SIG-M5 treated with dmso at 0.1 percent for 504 hours (cell line): ENCODE results near the gene MIA.
A peak's percentile ranks its signal among the peaks of the same experiment; 100 is the strongest.
"Not testable (repeated sequence)": the region's sequence is repeated elsewhere in the genome, so short reads cannot be mapped to it uniquely, and the experiment has no call there.

Source experiments
- DNase-seq: peaks from one replicate; lab custom pipeline; 2025; ENCODE audit not compliant: unreplicated experiment; lab: John Stamatoyannopoulos, UW

The MIA gene

DNA sequence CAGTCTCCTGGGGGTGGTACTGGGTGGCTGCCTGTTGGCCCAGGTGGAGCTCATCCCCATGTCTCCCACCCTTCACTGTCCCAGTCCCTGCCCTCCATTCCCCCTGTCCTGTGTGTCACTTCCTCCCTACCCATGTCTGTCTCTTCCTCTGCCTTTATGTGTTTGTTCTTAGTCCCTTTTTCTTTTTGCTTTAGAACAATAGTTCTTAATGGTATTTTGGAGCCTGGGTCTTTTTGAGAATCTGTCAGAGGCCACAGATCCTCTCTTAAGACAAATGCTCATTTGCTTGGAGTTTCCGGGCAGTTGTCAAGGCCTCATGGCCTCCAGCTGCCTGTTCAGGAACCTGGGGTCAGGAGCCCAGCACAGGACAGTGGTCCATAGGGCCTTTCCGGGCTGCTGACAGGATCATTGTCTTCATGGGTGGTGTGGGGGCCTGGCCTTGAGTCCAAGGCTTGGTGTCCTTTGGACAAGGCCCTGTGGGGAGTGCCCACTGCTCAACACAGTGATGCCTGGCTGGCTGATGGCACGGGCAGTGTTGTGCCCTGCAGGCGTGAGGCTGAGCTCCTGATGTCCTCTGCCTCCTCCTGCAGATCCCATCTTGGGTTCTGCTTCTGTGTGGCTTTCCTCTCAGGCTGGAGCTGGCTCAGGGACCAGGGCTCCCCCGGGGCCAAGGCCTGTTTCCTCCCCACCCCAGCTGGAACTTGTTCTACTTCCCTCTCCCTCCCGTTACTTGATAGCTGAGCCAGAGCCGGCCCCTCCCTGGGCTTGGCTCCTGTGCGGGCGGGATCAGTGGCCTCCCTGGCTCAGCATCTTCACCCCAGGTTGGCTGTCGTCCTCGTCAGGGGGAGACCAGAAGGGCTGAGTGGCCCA is 27.2 kb downstream of the MIA start:
- no peak for DNase-seq

DNA sequence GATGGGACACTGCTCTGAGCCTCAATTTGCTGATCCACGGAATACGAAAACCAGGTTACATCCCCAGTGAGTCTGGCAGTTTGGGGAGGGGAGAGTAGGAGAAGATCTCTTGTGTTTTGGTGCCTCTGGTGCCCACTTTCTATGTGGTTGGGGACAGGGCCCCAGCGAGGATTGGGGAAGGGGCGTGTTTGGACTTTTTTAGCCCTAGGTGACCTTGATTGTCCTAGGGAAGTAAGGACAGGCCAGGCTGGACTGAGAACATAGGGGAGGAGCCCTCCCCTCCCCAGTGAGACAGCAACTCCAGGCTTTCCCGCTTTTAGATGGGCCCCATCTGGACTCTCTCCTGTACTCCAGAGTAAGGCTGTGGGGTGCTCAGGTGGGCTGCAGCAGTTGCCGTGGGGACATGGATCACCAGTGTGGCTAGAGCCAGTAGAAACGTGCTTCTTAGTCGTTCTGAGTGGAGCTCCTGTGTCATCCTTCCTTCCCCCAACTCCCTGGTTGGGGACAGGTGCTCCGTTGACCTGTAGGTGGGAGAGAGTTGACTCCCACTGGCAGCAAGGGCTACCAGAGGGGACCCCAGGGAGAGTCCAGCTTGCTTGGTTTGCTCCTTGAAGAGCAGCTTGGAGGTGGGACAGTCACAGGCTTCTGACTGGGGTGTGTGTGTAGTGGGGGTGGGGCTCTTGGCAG is 28.0 kb downstream of the MIA start:
- DNase-seq = no peak

DNA sequence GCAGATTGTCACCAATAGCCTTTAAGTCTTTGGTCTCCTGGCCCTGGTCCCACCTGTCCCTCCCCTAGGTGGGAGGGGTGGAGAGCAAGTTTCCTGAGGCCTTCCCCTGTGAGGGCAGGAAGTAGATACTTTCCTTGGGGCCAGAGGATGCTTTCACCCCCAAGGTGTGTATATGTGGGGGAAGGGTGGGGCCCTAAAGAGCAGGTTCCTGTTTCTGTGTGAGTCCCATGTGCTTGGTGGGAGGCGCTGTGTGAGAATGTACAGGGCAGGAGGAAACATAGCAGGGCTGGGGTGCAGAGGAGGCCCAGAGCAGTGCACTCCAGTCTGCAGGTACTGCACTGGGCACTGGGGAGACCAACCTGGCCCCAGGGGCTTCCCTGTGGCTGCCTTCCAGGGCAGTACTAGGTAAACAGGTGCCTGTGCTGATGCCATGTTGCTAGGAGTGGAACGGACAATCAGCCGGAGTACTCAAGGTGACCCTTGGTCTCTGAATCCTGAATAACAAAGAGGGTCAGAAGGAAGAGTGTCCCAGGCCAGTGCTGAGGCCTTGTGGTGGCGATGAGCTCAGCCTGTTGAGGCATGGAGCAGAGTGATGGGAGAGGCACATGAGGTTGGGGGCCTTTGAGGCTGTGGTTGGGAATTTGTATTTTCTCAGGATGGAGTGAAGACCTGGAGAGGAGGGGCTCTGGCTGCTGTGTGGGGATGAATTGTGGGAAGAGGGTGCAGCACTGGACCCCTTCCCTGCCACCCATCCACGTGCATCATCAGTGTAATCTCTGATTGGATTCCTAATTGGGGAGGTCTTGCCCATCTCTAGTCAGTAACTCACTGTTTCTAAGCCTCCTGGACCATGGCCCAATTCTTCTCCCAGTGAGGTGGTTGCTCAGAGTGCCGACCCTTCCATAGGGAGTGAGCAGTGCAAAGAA is 28.8 kb downstream of the MIA start:
- peak; percentile 24 for DNase-seq

DNA sequence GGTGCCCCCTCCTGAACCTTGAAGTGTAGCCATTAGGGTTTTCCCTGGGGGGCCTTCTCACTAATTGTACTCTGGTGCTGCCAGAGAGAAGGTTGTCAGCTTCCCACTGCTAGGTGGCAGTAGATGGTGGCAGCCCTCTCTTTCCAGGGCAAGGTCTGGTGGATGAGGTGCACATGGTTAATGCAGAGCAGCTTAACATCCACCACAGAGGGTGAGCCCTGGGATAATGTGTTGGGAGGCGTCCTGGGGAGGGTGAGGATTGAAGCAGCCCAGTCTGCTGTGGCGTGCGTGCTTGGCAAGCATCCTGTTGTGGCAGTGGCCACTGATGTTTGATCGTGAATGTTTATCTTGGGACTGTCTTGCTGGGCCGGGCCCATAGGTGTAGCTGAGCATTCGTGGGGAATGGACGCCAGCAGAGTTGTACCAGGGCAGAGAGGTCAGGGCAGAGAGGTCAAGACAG is 29.5 kb downstream of the MIA start:
- no peak for DNase-seq

DNA sequence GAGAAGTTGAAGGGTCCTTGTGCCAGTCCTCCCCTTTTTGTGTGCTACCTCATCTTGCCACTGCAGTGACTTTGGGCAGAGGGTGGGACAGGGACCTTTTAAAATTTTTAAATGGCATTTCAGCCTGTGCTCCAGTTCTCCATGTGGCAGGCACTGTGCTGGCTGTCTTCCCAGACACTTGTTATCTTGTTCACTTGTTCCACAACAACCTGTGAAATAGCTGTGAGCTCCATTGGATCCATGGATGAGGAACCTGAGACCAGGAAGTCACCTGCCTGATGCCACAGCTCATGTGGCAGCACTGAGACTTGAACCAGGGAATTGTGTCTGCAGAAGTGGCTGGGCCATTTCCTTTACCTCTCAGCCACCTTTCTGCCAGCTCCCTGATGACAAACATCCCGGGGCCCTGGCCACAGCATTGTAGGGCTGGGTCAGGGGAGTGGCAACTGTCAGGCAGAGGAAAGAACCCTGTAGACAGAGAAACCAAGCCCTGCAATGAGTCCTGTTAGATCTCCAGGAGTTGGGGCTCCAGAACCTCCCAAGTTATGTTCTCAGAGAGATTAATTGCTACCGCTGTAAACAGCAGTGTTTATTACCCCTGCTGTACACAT is 30.0 kb downstream of the MIA start:
- no peak for DNase-seq

DNA sequence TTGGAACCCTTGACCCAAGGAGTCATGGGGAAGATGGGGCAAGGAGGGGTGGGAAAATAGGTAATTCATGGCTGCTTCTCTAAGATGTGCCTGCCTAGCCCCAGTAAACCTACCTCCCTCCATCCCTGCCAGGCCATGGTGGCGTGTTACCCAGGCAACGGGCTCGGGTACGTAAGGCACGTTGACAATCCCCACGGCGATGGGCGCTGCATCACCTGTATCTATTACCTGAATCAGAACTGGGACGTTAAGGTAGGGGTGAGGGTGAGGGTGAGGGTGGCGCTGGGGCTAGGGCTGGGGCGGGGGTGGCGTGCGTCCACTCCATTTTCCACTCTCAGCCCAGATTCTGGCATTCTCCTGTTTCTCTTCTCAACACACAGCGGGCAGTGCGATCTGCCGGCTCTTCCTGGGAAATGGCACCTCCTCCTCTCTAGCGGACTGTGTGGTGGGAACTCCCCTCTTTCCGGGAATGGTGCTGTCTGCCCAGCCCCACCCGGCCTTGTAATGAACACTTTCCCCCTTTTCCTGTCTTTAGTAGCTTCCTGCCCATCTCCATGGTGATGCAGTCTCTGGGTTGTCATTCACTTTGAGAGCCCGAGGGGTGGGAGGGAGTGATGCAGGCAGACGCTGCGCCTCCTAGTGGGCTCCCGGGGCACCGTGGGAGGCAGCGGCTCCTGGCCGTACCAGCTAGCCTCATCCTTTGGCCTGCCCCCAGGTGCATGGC is 31.3 kb downstream of the MIA start:
- peak; percentile 54 for DNase-seq

DNA sequence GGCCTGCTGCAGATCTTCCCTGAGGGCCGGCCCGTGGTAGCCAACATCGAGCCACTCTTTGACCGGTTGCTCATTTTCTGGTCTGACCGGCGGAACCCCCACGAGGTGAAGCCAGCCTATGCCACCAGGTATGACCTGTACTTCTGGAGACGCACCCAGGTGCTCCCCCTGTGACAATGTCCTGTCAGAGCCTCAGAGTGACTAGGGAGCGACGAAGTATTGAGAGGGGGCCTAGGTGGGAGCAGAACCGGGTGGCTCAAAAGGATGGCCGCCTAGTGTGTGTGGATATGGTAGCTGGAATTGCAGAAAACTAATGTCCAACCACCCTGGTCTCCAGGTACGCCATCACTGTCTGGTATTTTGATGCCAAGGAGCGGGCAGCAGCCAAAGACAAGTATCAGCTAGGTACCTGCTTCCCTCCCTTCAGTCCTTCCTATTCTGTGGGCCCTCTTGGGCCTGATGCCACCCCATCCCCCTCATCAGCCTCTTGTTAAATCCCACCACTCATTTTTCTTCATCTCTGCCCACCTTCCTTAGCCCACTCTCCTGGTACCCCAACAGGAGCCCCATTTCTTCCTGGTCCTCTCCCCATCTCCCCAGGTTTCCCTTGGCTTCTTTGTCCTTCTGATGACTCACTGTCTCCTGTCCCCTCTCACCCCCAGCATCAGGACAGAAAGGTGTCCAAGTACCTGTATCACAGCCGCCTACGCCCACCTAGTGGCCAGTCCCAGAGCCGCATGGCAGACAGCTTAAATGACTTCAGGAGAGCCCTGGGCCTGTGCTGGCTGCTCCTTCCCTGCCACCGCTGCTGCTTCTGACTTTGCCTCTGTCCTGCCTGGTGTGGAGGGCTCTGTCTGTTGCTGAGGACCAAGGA is 32.1 kb downstream of the MIA start:
- DNase-seq = peak; percentile 11

DNA sequence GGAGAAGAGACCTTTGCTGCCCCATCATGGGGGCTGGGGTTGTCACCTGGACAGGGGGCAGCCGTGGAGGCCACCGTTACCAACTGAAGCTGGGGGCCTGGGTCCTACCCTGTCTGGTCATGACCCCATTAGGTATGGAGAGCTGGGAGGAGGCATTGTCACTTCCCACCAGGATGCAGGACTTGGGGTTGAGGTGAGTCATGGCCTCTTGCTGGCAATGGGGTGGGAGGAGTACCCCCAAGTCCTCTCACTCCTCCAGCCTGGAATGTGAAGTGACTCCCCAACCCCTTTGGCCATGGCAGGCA is 32.7 kb downstream of the MIA start:
- no peak for DNase-seq

DNA sequence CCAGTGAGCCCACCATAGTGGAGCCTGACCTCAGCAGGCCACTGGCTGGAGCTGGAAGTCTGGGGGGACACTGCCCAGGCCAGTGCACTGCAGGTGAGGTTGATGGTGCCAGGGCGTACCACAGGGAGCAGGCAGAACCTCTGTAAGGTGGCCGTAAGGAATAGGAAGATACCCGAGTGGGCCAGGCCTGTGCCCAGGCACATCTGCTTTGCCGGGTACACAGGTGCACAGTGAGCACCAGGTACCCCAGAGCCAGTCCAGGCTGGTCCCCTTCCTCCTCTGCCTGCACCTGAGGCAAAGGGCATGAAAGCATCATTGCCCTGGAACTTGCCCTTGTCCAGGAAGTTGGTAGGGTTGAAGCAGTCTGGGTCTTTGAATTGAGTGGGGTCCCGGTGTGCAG is 33.2 kb downstream of the MIA start:
- DNase-seq = no peak

DNA sequence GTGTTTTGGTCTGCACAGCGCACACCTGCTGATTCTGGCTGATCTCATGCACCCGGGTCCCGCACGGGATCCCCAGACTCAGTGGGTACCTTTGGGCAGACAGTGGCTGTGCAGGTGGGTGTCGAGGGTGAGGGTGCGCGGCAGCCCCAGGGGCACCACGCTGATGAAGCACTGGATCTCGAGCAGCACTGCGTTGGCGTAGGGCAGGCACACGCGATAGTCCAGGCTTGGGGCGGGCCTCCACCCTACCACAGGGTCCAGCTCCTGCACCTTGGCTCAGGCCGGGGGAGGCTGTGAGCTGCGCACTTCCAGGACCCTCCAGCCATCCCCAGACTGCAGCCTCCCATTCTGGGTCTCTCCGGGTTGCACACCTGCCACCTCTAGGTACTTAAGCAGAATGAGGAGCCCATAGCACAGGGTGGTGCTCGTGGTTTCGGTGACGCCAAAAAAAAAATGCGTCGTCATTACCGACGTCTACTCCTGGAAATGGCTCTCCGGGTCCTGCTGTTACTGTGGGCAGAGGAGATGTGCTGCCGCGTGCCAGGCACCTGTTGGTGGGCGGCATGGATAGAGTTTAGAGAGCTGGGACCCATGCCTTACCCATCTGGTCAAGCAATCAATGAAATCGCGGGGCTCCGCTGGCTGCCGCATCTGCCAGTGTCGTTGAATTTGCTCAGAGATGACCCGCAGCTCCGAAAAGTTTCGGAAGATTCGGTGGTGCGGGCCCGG is 34.2 kb downstream of the MIA start:
- DNase-seq = no peak

DNA sequence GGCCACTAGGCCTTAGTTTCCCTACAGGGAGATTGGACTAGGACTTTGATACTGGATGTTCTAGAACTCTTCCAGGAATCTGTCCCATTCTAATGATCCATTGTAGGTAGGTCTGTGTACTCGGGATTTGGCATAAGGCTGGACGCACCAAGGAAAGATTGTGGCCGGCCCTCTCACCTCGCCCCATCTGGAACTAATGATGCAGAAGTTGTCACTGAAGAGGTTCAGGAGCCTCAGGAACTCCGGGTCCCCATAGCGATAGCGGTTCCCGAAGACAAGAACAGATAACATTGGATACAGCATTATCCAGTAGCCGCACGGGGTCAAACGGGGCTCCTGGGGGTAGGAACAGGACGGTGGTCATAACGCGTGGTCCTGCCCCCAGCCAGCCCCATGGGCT is 34.8 kb downstream of the MIA start:
- DNase-seq = no peak

DNA sequence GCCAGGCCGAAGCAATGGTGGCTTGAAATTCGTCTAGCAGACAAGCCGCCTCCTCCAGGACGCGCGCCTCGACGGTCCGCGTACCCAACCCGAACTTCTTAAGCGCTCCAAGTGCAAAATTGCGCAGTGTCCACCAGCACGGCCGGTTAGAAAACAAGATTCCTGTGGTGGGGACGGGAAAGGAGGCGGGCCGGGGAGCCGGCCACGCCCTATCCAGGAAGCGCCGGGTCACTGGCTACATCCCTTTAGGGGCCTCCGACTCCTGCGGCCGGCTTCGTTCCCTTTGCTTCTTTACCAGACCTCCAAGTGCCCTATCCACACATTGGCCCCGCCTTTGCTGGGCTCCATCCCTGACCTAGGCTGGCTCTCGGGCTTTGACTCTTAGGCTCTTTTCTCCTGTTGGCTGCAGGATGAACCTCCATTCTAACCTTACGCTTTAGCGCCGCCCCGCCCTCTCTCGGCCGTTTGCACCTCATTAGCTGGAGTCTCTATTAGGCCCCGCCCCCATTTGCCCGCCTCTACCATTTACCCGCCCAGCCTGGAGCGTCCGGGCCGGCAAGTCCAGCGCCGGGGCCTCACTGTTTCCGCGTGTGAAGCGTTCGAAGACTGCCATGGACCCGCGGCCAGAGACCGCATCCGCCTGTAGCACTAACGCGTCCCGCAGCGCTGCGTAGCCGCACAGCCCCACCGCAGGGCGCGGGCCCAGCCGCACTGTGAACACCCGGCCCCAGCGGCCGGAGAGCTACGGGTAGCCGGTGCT is 35.5 kb downstream of the MIA start:
- DNase-seq = peak; percentile 32

DNA sequence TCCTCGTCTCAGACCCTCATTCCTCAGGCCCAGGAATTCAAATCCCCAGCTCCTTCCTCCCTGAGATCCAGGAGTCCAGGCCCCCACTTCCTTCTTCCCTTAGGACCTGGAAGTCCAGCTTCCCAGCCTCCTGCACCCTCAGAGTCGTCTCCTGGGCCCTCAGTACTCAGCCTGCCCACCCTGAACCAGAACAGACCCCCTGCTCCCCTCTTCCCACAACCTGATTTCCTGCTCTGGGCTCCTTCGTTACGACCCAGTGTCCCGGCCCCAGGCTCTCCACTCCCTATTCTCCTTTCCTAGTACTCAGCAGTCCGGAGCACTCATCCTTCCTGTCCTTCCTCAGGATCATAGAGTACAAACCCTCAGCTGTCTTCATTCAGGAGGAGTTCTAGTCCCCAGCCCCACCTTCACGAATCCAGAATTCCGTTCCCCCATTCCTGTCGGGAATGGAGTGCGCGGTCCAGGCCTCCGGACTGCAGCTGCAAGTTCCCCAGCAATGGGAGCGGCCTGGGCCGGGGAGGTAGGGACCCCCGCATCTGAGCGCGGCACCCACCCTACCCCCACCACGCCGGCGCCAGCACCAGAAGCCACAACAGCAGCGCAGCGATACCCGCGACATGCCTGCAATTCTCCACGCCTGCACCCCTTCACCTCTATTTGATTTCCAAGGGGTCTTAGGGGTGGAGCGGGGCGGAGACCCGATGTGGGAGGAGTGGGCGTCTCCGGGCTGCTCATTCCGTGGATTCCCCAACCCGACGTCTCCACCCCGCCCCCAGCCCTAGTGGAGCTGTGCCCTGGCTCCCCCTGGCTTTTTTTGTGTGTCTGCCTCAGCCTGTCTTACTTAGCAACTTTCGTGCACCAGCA is 36.4 kb downstream of the MIA start:
- no peak for DNase-seq

DNA sequence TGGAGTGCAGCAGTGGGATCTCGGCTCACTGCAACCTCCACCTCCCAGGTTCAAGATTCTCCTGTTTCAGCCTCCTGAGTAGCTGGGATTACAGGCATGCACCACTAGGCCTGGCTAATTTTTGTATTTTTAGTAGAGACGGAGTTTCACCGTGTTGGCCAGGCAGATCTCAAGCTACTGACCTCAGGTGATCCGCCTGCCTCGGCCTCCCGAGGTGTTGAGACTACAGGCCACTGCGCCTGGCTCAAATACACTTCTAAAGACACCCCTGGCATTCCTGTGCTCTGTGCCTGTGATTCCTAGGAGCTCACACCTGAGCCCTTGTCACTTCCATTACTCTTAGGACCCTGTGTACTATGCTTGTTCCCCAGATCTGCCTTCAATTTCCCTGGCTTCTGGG is 37.2 kb downstream of the MIA start:
- not testable (repeated sequence) for DNase-seq

DNA sequence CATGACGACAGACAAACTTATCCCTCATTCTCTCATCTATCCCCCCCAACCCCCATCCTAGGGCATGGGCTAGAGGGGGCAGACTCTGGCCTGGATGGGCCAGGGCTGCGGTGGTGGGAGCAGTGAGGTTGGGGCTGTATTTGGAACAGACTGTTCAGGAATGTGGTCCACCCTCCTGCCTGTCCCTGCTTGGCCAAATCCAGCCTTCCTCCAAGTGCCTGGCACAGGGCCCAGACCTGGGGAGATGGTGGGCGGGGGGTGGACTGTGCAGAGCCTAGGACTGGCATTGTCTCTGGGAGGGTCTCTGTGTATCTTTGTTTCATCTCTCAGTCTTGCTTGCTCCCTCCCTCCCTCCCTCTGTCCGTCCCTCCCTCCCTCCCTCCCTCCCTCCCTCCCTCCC is 37.9 kb downstream of the MIA start:
- DNase-seq = no peak

DNA sequence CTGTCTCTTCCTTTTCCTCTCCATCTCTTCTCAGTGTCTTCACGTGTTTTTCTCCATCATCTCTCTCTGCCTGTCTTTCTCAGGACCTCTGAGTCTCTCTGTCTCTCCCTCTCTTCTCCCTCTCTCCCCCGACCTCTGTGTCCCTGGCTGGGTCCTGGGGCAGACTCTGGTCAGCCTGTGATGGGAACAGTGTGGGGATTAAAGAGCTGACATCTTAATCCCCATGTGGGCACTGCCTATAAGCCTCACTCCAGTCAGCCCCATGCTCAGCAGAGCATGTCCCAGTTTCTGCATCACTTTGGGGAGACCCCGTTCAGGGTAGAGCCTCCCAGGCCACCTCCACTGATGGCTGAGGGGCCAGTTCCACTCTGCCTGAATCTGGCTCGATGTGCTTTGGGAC is 39.9 kb downstream of the MIA start:
- no peak for DNase-seq
